Measurements from ENCODE around the gene CDH22. TPM values are rescaled to one million over a fixed set of nuclear protein-coding genes. Genes with fewer than 3 reads are reported as not detected.

Gene CDH22
- total and polyA plus RNA-seq, 2 donors (not counting 1 experiment from before 2014, with no cell fraction given) = not detected

GRCh38 chr20:46219920-46220319 lies 88.4 kb downstream of the CDH22 start:
- DNase-seq (no peak), ATAC-seq (ENCODE audit: low read depth) (no peak)
- TF ChIP-seq EZH2 (IDR thresholded peaks at IDR 0.05; ENCODE audit: borderline replicate concordance, insufficient read depth, low read depth, low read length, poor library complexity, severe bottlenecking) = no peak
- TF ChIP-seq CTCF (IDR thresholded peaks at IDR 0.05) = no peak
- Mint-ChIP-seq H3K4me3 (no peak overlapping the region), H3K9me3 (ENCODE audit: insufficient read depth) (no peaks in the 10 kb centered on the region), H3K27me3 (peaks cover 20% of the 10 kb centered on the region), H3K27ac (no peak overlapping the region), H3K4me1 (no peaks in the 10 kb centered on the region)
- Histone ChIP-seq H3K27me3 (replicated peaks in 1 of 4; ENCODE audit: control extremely low read depth in 1 of 4, control insufficient read depth in 3 of 4, insufficient read depth in 4 of 4, low read length in 3 of 4) (no peaks in the 10 kb centered on the region), H3K9me3 (ENCODE audit: control extremely low read depth in 1 of 3, control insufficient read depth in 2 of 3, insufficient read depth in 1 of 3, low read length in 2 of 3) (no peaks in the 10 kb centered on the region), H3K4me2 (replicated peaks; ENCODE audit: low read depth, low read length, poor library complexity, severe bottlenecking) (no peak overlapping the region), H4K20me1 (ENCODE audit: control insufficient read depth, insufficient read depth, low read length, poor library complexity, severe bottlenecking) (no peaks in the 10 kb centered on the region), H3K79me2 (ENCODE audit: control insufficient read depth, insufficient read depth, low read length) (no peaks in the 10 kb centered on the region), H3K9ac (ENCODE audit: low read length) (no peak overlapping the region), H3K27ac (ENCODE audit: low read length in 2 of 2) (no peak overlapping the region), H3K4me1 (ENCODE audit: control insufficient read depth in 2 of 2, insufficient read depth in 2 of 2, low read length in 2 of 2) (no peaks in the 10 kb centered on the region), H3K36me3 (replicated peaks in 1 of 2; ENCODE audit: control extremely low read depth in 1 of 2, control insufficient read depth in 1 of 2, extremely low read depth in 1 of 2, insufficient read depth in 2 of 2, low read length in 1 of 2) (no peaks in the 10 kb centered on the region), H3K4me3 (ENCODE audit: control extremely low read depth in 1 of 5, extremely low read depth in 1 of 5, insufficient read depth in 1 of 5, low read depth in 2 of 5, low read length in 4 of 5) (no peak overlapping the region), H2AFZ (ENCODE audit: insufficient read depth, low read depth, low read length, poor library complexity, severe bottlenecking) (no peak overlapping the region)
- CTCF ChIA-PET = no interaction called here
- WGBS (ENCODE audit: insufficient coverage) = 83% methylated on average over 2 of the region's 2 CpGs
- POLR2A ChIA-PET = no interaction called here
- intact Hi-C loops (cut with micrococcal nuclease) = no loop called here

- Histone ChIP-seq H3K4me3 (ENCODE audit: control extremely low read depth in 1 of 5, extremely low read depth in 1 of 5, insufficient read depth in 1 of 5, low read depth in 2 of 5, low read length in 4 of 5) (no peak overlapping the region), H2AFZ (ENCODE audit: insufficient read depth, low read depth, low read length, poor library complexity, severe bottlenecking) (no peak overlapping the region), H3K36me3 (replicated peaks in 1 of 2; ENCODE audit: control extremely low read depth in 1 of 2, control insufficient read depth in 1 of 2, extremely low read depth in 1 of 2, insufficient read depth in 2 of 2, low read length in 1 of 2) (no peaks in the 10 kb centered on the region), H3K27me3 (replicated peaks in 1 of 4; ENCODE audit: control extremely low read depth in 1 of 4, control insufficient read depth in 3 of 4, insufficient read depth in 4 of 4, low read length in 3 of 4) (no peaks in the 10 kb centered on the region), H3K79me2 (ENCODE audit: control insufficient read depth, insufficient read depth, low read length) (no peaks in the 10 kb centered on the region), H3K4me1 (ENCODE audit: control insufficient read depth in 2 of 2, insufficient read depth in 2 of 2, low read length in 2 of 2) (no peaks in the 10 kb centered on the region), H3K9ac (ENCODE audit: low read length) (no peak overlapping the region), H4K20me1 (ENCODE audit: control insufficient read depth, insufficient read depth, low read length, poor library complexity, severe bottlenecking) (no peaks in the 10 kb centered on the region), H3K27ac (ENCODE audit: low read length in 2 of 2) (no peak overlapping the region), H3K9me3 (ENCODE audit: control extremely low read depth in 1 of 3, control insufficient read depth in 2 of 3, insufficient read depth in 1 of 3, low read length in 2 of 3) (no peaks in the 10 kb centered on the region), H3K4me2 (replicated peaks; ENCODE audit: low read depth, low read length, poor library complexity, severe bottlenecking) (no peak overlapping the region)
- Mint-ChIP-seq H3K27me3 (peaks cover 20% of the 10 kb centered on the region), H3K4me1 (no peaks in the 10 kb centered on the region), H3K9me3 (ENCODE audit: insufficient read depth) (no peaks in the 10 kb centered on the region), H3K27ac (no peak overlapping the region), H3K4me3 (no peak overlapping the region)
- intact Hi-C loops (cut with micrococcal nuclease) = no loop called here
- ChIA-PET CTCF (no interaction called here), POLR2A (no interaction called here)
- ATAC-seq (ENCODE audit: low read depth) (no peak), DNase-seq (no peak)
- no peak for TF ChIP-seq EZH2 (IDR thresholded peaks at IDR 0.05; ENCODE audit: borderline replicate concordance, insufficient read depth, low read depth, low read length, poor library complexity, severe bottlenecking)
- no peak for TF ChIP-seq CTCF (IDR thresholded peaks at IDR 0.05)
- 83% methylated on average over 2 of the region's 4 CpGs for WGBS (ENCODE audit: insufficient coverage)
These were observed 89.1 kb downstream of the CDH22 start for GRCh38 chr20:46219190-46219589.
